K562 (cell line): ENCODE measurements around the gene NRARP. TPM values are rescaled to one million over a fixed set of nuclear protein-coding genes. Genes with fewer than 3 reads are reported as not detected.

Source experiments
- ATF1 ChIP-seq, 2 experiments: fragments of 450-650 bp in 1 of 2; IDR thresholded peaks; 2 replicates each; pipeline ENCODE4 v1.6.1; 2016; ENCODE audit warnings: missing compliant biosample characterization in 1 of 2, missing genetic modification characterization in 1 of 2
- ATF3 ChIP-seq, 2 experiments: fragments of 450-650 bp in 1 of 2; sonication (generic) in 1 of 2; formaldehyde crosslinking in 1 of 2; IDR thresholded peaks in 1 of 2; conservative IDR thresholded peaks in 1 of 2; 2 replicates each; pipeline versions ENCODE4 v1.6.1 to v1.8.1; 2016 to 2023; ENCODE audit warnings: mild to moderate bottlenecking in 2 of 2, moderate library complexity in 2 of 2, inconsistent platforms in 1 of 2, missing genetic modification reagents in 1 of 2
- E2F1 ChIP-seq: sonication (generic); formaldehyde crosslinking; IDR thresholded peaks from 2 replicates; pipeline ENCODE4 v1.8.1; 2023; ENCODE audit warnings: mild to moderate bottlenecking, missing genetic modification reagents, moderate library complexity
- EGR1 ChIP-seq: fragments of 450-650 bp; conservative IDR thresholded peaks from 2 replicates; pipeline ENCODE4 v1.6.1; 2017; ENCODE audit warnings: mild to moderate bottlenecking
- ELF4 ChIP-seq: fragments of 450-650 bp; formaldehyde crosslinking; IDR thresholded peaks from 2 replicates; pipeline ENCODE4 v1.4.0; 2022; ENCODE audit warnings: missing genetic modification characterization
- ETV6 ChIP-seq, 3 experiments: fragments of 150-350 bp in 1 of 3; sonication (generic) in 1 of 3; formaldehyde crosslinking in 1 of 3; IDR thresholded peaks; 2 replicates each; pipeline versions ENCODE4 v1.6.1 to v1.8.0; 2014 to 2022; ENCODE audit warnings: borderline replicate concordance in 2 of 3, low read depth in 2 of 3, antibody characterized with exemption in 1 of 3, low read length in 1 of 3, mild to moderate bottlenecking in 1 of 3, missing genetic modification reagents in 1 of 3
- HNRNPLL ChIP-seq: fragments of 200-400 bp; formaldehyde crosslinking; IDR thresholded peaks from 2 replicates; pipeline ENCODE4 v1.6.1; 2017; ENCODE audit warnings: low read length, low read depth, mild to moderate bottlenecking; ENCODE audit not compliant: poor library complexity, severe bottlenecking
- JUND ChIP-seq, 2 experiments: IDR thresholded peaks; 2 replicates in 1 of 2; 3 replicates in 1 of 2; pipeline ENCODE4 v1.6.1; 2011; ENCODE audit warnings: borderline replicate concordance in 2 of 2, low read depth in 2 of 2, low read length in 2 of 2, improper control_type of control experiment in 1 of 2, missing biosample characterization in 1 of 2, missing genetic modification characterization in 1 of 2, missing genetic modification reagents in 1 of 2
- LCOR ChIP-seq: sonication (generic); formaldehyde crosslinking; IDR thresholded peaks from 2 replicates; pipeline ENCODE4 v1.8.0; 2022; ENCODE audit warnings: mild to moderate bottlenecking, missing genetic modification reagents
- NFRKB ChIP-seq: fragments of 450-650 bp; IDR thresholded peaks from 2 replicates; pipeline ENCODE4 v1.6.1; 2016; ENCODE audit warnings: low read depth
- RBFOX2 ChIP-seq: fragments of 200-400 bp; formaldehyde crosslinking; IDR thresholded peaks from 2 replicates; pipeline ENCODE4 v1.6.1; 2017; ENCODE audit warnings: low read depth, mild to moderate bottlenecking, low read length, moderate library complexity
- SAFB ChIP-seq: fragments of 200-400 bp; formaldehyde crosslinking; IDR thresholded peaks from 2 replicates; pipeline ENCODE4 v1.6.1; 2017; ENCODE audit warnings: low read depth, low read length, borderline replicate concordance
- ZBTB7A ChIP-seq: IDR thresholded peaks from 2 replicates; pipeline ENCODE4 v1.6.1; 2011; ENCODE audit warnings: low read depth, mild to moderate bottlenecking, low read length, moderate library complexity, borderline replicate concordance; ENCODE audit not compliant: control insufficient read depth
- ZNF124 ChIP-seq: sonication (generic); formaldehyde crosslinking; IDR thresholded peaks from 2 replicates; pipeline ENCODE4 v1.8.1; 2022; ENCODE audit warnings: missing genetic modification reagents
- ZNF253 ChIP-seq: fragments of 250-450 bp; sonication (Bioruptor Pico); conservative IDR thresholded peaks from 2 replicates; pipeline ENCODE4 v1.6.1; 2021; ENCODE audit warnings: mild to moderate bottlenecking
- polyA plus RNA-seq, 8 experiments: library from polyadenylated mRNA; depleted of rRNA in 4 of 8; stranded (reverse) in 5 of 8; unstranded in 3 of 8; fragments of >200 nt; fragmentation: Nextera tagmentation in 2 of 8; fragmentation: Illumina TruSeq in 1 of 8; extraction: Ambion mirVana in 2 of 8; extraction: Trizol in 1 of 8; gene quantifications; 2 replicates each; pipeline versions ENCODE4 v1.2.1 to v1.2.3, GENCODE V29; 2011 to 2014; ENCODE audit warnings: inconsistent platforms in 1 of 8, missing spikeins in 1 of 8
- total RNA-seq, 7 experiments: library from RNA; depleted of rRNA in 6 of 7; stranded (reverse); fragments of >200 nt in 6 of 7; fragmentation: Illumina TruSeq in 2 of 7; extraction: Trizol in 2 of 7; gene quantifications; 2 replicates each; pipeline versions ENCODE4 v1.2.1 to v1.2.3, GENCODE V29; 2011 to 2021; ENCODE audit warnings: low replicate concordance in 1 of 7

The NRARP gene
- total and polyA plus RNA-seq, 9 of the 15 experiments (the other 6 are each of a cell fraction or from before 2014, with no cell fraction given), result 2.0 to 24.5 (median 7.2) TPM; not detected in 2

GRCh38 chr9:137277329-137278041 lies 24.6 kb downstream of the NRARP start, which contains the start of gene TOR4A (continued):
- peak; percentile 34; the same call in 1 of the 2 replicates for TF ChIP-seq E2F1 (CRISPR knock-in tag)
- TF ChIP-seq HNRNPLL, result no peak
- TF ChIP-seq ZNF253 (CRISPR knock-in tag), result no peak
- no peak for TF ChIP-seq ATF1 (CRISPR knock-in tag; IDR thresholded peaks at IDR 0.05)
- TF ChIP-seq ATF1 (tag; IDR thresholded peaks at IDR 0.05), result peak; percentile 59
- peak; percentile 1 for TF ChIP-seq EGR1
- TF ChIP-seq ELF4 (CRISPR knock-in tag), result no peak
- peak; percentile 47 for TF ChIP-seq ATF3 (IDR thresholded peaks at IDR 0.05)
- TF ChIP-seq ATF3 (CRISPR knock-in tag; conservative IDR thresholded peaks at IDR 0.05), result no peak
- peak; percentile 75 for TF ChIP-seq JUND (IDR thresholded peaks at IDR 0.05; ENCODE audit: borderline replicate concordance, low read depth, low read length)
- peak; percentile 57; the same call in 1 of the 3 replicates for TF ChIP-seq JUND (tag; IDR thresholded peaks at IDR 0.05; ENCODE audit: borderline replicate concordance, low read depth, low read length)
- TF ChIP-seq ZNF124, result no peak
- TF ChIP-seq LCOR, result peak; percentile 23
- peak; percentile 87 to 92; a peak in 3 of 4 replicates for TF ChIP-seq ETV6 (IDR thresholded peaks at IDR 0.05; ENCODE audit: borderline replicate concordance in 1 of 2, low read depth in 2 of 2, low read length in 1 of 2)
- TF ChIP-seq ETV6 (CRISPR knock-in tag; IDR thresholded peaks at IDR 0.05; ENCODE audit: borderline replicate concordance), result no peak
- TF ChIP-seq NFRKB, result peak; percentile 54; the same call in 1 of the 2 replicates
- no peak for TF ChIP-seq SAFB
- TF ChIP-seq ZBTB7A, result peak; percentile 95
- TF ChIP-seq RBFOX2, result peak; percentile 91
